IgD-negative memory B cell (primary cell): ENCODE results near the gene NLRP11. TPM values are rescaled to one million over a fixed set of nuclear protein-coding genes. Genes with fewer than 3 reads are reported as not detected.
"Not testable (repeated sequence)": the region's sequence is repeated elsewhere in the genome, so short reads cannot be mapped to it uniquely, and the experiment has no call there.

Source experiments
- H3K27ac Mint-ChIP-seq, 3 donors: one replicate each; pipeline ENCODE4 v1.8.0; 2020 to 2022; ENCODE audit warnings: mild to moderate bottlenecking in 3 of 3, mixed read lengths in 3 of 3, moderate library complexity in 1 of 3
- H3K27me3 Mint-ChIP-seq: one replicate; pipeline ENCODE4 v1.8.0; 2021; ENCODE audit warnings: mixed read lengths
- H3K36me3 Mint-ChIP-seq: one replicate; pipeline ENCODE4 v1.8.0; 2020; ENCODE audit warnings: mild to moderate bottlenecking, mixed read lengths
- H3K4me1 Mint-ChIP-seq, 3 donors: one replicate each; pipeline ENCODE4 v1.8.0; 2020 to 2022; ENCODE audit warnings: mixed read lengths in 3 of 3, mild to moderate bottlenecking in 1 of 3
- H3K4me3 Mint-ChIP-seq, 4 donors: one replicate each; pipeline ENCODE4 v1.8.0; 2020 to 2022; ENCODE audit warnings: mild to moderate bottlenecking in 4 of 4, mixed read lengths in 4 of 4, moderate library complexity in 3 of 4
- H3K9me3 Mint-ChIP-seq, 3 donors: one replicate each; pipeline ENCODE4 v1.8.0; 2020 to 2021; ENCODE audit warnings: mixed read lengths in 3 of 3, mild to moderate bottlenecking in 1 of 3
- polyA plus RNA-seq: library from polyadenylated mRNA; unstranded; fragments of 300-500 nt; fragmentation: Illumina TruSeq; gene quantifications from one replicate; pipeline ENCODE4 v1.2.3, GENCODE V29; 2021

The NLRP11 gene
- polyA plus RNA-seq, 1 donor from 2014 or later = 0.20 TPM

GRCh38 chr19:55813906-55814305 lies 17.9 kb downstream of the NLRP11 start:
- Mint-ChIP-seq H3K4me1 (peaks cover 7 to 8% (median 8%) of the 10 kb centered on the region in 3 donors), H3K9me3 (peaks cover 0 to 5% (median 0%) of the 10 kb centered on the region in 3 donors), H3K4me3 (no peak overlapping the region), H3K27me3 (peaks cover 9% of the 10 kb centered on the region), H3K27ac (no peak overlapping the region), H3K36me3 (no peaks in the 10 kb centered on the region)

DNA sequence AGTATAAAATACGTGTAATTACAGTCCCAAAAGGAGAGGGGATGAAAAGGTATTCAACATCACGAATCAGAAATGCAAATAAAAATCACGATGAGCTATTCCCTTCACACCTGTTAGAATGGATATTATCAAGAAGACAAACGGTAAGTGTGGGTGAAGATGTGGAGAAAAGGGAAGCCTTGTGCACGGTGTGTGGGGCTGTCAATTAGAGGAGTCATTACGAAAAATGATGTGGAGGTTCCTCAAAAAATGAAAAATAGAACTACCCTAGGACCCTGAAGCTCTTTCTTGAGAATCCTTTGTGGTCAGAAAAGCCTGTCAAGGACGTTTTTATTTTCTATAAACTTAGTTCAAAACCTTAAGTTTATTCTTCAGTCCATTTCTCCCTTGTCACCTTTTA lies 19.4 kb downstream of the NLRP11 start:
- Mint-ChIP-seq H3K27ac (no peak overlapping the region), H3K4me3 (no peak overlapping the region), H3K4me1 (peaks cover 8 to 13% (median 9%) of the 10 kb centered on the region in 3 donors), H3K27me3 (peaks cover 9% of the 10 kb centered on the region), H3K9me3 (peaks cover 0 to 8% (median 0%) of the 10 kb centered on the region in 3 donors), H3K36me3 (no peaks in the 10 kb centered on the region)

GRCh38 chr19:55811340-55811739 lies 20.5 kb downstream of the NLRP11 start:
- Mint-ChIP-seq H3K36me3 (no peaks in the 10 kb centered on the region), H3K4me3 (no peak overlapping the region), H3K27me3 (peaks cover 7% of the 10 kb centered on the region), H3K9me3 (peaks cover 0 to 10% (median 2%) of the 10 kb centered on the region in 3 donors), H3K27ac (no peak overlapping the region), H3K4me1 (peaks cover 8 to 15% (median 9%) of the 10 kb centered on the region in 3 donors)

DNA sequence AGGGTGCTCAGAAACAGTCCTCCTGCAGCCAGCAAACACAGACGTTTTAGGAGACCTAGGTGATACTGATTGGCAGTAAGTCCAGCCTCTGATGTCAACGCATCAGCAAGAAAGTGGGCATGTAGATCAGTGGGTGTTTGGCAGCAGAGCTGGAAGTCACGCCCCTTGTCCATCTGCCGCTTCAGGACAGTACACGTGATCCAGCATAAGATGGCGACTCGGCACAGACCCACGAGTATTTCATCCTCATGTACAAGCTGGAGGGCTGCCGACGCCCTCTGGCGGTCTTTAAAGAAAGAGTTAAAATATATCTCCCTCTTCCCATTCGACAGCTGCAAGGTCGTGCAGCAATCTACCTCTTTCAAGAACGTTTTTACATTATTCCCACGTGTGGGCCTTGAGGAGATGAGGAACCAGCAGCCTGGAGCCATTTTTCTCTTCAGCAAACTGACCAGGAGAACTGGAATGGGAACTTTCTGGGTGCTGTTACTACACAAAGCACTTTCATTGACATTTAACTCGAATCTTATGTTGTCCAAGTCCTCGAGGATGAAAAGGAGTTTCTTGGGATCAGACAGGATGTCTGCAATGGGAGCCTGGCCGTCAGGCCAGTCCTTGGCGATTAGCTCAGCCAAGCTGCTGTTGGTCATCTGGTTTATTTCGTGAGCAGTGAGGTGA lies 22.3 kb downstream of the NLRP11 start:
- no peaks in the 10 kb centered on the region for H3K36me3 Mint-ChIP-seq
- peaks cover 0 to 16% (median 2%) of the 10 kb centered on the region in 3 donors for H3K9me3 Mint-ChIP-seq
- peaks cover 8 to 19% (median 9%) of the 10 kb centered on the region in 3 donors for H3K4me1 Mint-ChIP-seq
- peak overlapping the region in 1 of 3 donors; percentile 20 for H3K27ac Mint-ChIP-seq
- peak overlapping the region; percentile 0 to 93 (median 79) for H3K4me3 Mint-ChIP-seq
- peaks cover 6% of the 10 kb centered on the region for H3K27me3 Mint-ChIP-seq

DNA sequence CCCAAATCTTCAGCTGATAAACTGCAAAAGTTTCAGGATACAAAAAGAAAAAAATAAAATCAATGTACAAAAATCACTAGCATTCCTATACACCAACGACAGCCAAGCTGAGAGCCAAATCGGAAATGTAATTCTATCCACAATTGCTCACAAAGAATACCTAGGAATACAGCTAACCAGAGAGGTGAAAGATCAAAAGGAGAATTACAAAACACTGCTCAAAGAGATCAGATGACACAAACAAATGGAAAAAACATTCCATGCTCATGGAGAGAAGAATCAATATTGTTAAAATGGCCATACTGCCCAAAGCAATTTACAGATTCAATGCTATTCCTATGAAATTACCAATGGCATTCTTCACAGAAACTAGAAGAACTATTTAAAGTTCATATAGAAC lies 29.5 kb downstream of the NLRP11 start:
- Mint-ChIP-seq H3K27ac (no peak overlapping the region), H3K36me3 (peaks cover 3% of the 10 kb centered on the region), H3K4me3 (no peak overlapping the region), H3K27me3 (peaks cover 1% of the 10 kb centered on the region), H3K4me1 (peaks cover 8 to 15% (median 10%) of the 10 kb centered on the region in 3 donors), H3K9me3 (peaks cover 0 to 11% (median 3%) of the 10 kb centered on the region in 3 donors)

DNA sequence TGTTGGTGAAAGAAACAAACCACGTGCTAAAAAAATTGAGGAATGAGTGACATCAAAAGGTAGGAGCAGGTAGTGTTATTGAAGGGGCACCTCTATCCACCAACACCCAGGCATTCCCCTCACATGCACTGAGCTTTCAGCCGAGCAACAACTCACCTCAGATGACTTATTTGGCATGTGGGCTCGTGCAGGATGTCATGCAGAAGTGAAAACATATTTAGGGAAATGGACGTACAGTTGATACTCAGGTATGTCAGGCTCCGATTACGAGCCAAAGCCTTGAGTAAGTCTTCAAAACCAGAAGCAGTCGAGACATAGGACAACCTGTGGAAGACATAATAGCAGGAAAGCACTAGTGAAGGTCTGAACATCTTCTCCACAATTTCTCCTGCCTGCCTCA lies 30.4 kb downstream of the NLRP11 start:
- peaks cover 4% of the 10 kb centered on the region for H3K36me3 Mint-ChIP-seq
- H3K4me1 Mint-ChIP-seq = peaks cover 8 to 14% (median 10%) of the 10 kb centered on the region in 3 donors
- H3K9me3 Mint-ChIP-seq = peaks cover 2 to 11% (median 2%) of the 10 kb centered on the region in 3 donors
- H3K27ac Mint-ChIP-seq = peak overlapping the region in 1 of 3 donors; percentile 8
- peak overlapping the region in 1 of 4 donors; percentile 47 for H3K4me3 Mint-ChIP-seq
- no peaks in the 10 kb centered on the region for H3K27me3 Mint-ChIP-seq

GRCh38 chr19:55795021-55795420 lies 36.8 kb downstream of the NLRP11 start:
- Mint-ChIP-seq H3K27ac (no peak overlapping the region), H3K9me3 (peaks cover 0 to 3% (median 2%) of the 10 kb centered on the region in 3 donors), H3K4me1 (peaks cover 0 to 4% (median 3%) of the 10 kb centered on the region in 3 donors), H3K4me3 (no peak overlapping the region), H3K27me3 (no peaks in the 10 kb centered on the region), H3K36me3 (peaks cover 10% of the 10 kb centered on the region)

GRCh38 chr19:55781112-55781511 lies 50.7 kb downstream of the NLRP11 start:
- Mint-ChIP-seq H3K36me3 (no peaks in the 10 kb centered on the region), H3K27ac (no peak overlapping the region), H3K27me3 (peaks cover 13% of the 10 kb centered on the region), H3K4me1 (no peaks in the 10 kb centered on the region), H3K9me3 (peaks cover 0 to 2% (median 0%) of the 10 kb centered on the region in 3 donors), H3K4me3 (no peak overlapping the region)

GRCh38 chr19:55778331-55778730 lies 53.5 kb downstream of the NLRP11 start:
- no peak overlapping the region for H3K4me3 Mint-ChIP-seq
- no peak overlapping the region for H3K27ac Mint-ChIP-seq
- H3K4me1 Mint-ChIP-seq = no peaks in the 10 kb centered on the region
- peaks cover 0 to 4% (median 2%) of the 10 kb centered on the region in 3 donors for H3K9me3 Mint-ChIP-seq
- peaks cover 19% of the 10 kb centered on the region for H3K27me3 Mint-ChIP-seq
- H3K36me3 Mint-ChIP-seq = peaks cover 2% of the 10 kb centered on the region

- Mint-ChIP-seq H3K36me3 (peaks cover 2% of the 10 kb centered on the region), H3K9me3 (peaks cover 0 to 4% (median 2%) of the 10 kb centered on the region in 3 donors), H3K4me1 (no peaks in the 10 kb centered on the region), H3K27me3 (peaks cover 19% of the 10 kb centered on the region), H3K4me3 (no peak overlapping the region), H3K27ac (no peak overlapping the region)
Observed at GRCh38 chr19:55777528-55777927, 54.3 kb downstream of the NLRP11 start.

DNA sequence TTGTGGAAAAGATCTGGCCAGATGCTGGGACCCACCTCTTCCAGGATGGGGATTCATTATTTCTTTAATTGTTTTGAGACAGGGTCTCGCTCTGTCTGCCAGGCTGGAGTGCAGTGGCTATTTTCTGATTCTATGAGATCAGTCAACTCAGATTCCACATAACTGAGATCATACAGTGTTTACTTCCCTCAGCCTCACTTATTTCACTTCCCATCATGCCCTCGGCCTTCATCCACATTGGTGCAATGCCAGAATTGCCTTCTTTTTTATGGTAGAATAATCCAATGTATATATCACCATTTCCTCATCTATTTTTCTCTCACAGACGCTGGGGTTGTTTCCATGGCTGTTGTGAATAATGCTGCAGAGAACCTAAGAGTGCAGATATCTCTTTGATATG lies 62.2 kb downstream of the NLRP11 start:
- not testable (repeated sequence) for H3K9me3 Mint-ChIP-seq, H3K4me3 Mint-ChIP-seq, H3K36me3 Mint-ChIP-seq, H3K27ac Mint-ChIP-seq, H3K4me1 Mint-ChIP-seq
- peaks cover 11% of the 10 kb centered on the region for H3K27me3 Mint-ChIP-seq

- H3K4me3 Mint-ChIP-seq, H3K27ac Mint-ChIP-seq, H3K4me1 Mint-ChIP-seq, H3K9me3 Mint-ChIP-seq, H3K36me3 Mint-ChIP-seq: not testable (repeated sequence)
- H3K27me3 Mint-ChIP-seq = peaks cover 11% of the 10 kb centered on the region
Observed at GRCh38 chr19:55768818-55769217, 63.0 kb downstream of the NLRP11 start, which contains the start of gene RFPL4AL1. RFPL4AL1 (plus strand) TSS chr19:55769118; CDS start chr19:55771805, 2,687 bp downstream.

- Mint-ChIP-seq H3K4me1 (peaks cover 0 to 3% (median 0%) of the 10 kb centered on the region in 3 donors), H3K27me3 (peaks cover 11% of the 10 kb centered on the region), H3K36me3 (no peaks in the 10 kb centered on the region), H3K4me3 (no peak overlapping the region), H3K27ac (no peak overlapping the region), H3K9me3 (peaks cover 3 to 7% (median 6%) of the 10 kb centered on the region in 3 donors)
Observed at GRCh38 chr19:55766466-55766865, 65.3 kb downstream of the NLRP11 start.

DNA sequence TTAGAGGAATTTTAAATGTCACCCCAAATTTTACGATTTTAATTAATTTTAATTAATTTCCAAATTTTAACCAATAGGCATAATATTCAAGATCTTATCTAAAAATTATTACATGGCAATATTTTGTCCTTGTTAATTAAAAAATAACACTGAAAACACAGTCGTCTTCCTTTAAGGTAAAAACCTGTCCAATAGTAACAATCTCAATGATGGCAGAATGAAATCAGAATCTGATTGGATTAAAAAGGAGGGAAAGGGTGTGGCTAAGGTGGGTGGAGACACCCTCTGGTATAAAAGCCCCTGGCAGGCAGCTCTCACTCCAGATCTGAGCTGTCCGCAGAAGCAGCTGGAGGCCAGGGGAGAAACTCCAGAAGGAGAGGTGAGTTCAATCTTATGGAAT lies 73.0 kb downstream of the NLRP11 start, which contains the start of gene RFPL4A:
RFPL4A (plus strand) TSS at position 301 of the 400 bp plus-strand sequence. CDS start 2,704 bp downstream, outside the sequence.
- not testable (repeated sequence) for H3K4me3 Mint-ChIP-seq, H3K9me3 Mint-ChIP-seq, H3K4me1 Mint-ChIP-seq, H3K36me3 Mint-ChIP-seq, H3K27ac Mint-ChIP-seq
- H3K27me3 Mint-ChIP-seq = peaks cover 11% of the 10 kb centered on the region

DNA sequence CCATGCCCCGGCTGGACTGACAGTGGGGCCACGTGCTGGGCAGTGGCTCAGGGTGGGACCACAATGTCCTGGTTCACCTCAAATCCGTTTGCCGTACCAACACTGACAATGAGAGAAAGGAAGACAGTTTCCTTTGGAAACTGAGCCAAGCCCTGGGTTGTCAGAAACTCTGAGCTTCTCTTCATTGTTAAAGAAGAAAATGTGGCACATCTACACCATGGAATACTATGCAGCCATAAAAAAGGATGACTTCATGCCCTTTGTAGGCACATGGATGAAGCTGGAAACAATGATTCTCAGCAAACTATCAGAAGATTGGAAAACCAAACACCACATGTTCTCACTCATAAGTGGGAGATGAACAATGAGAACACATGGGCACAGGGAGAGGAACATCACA lies 75.0 kb downstream of the NLRP11 start:
- not testable (repeated sequence) for H3K36me3 Mint-ChIP-seq, H3K27ac Mint-ChIP-seq, H3K4me1 Mint-ChIP-seq, H3K4me3 Mint-ChIP-seq, H3K9me3 Mint-ChIP-seq
- peaks cover 14% of the 10 kb centered on the region for H3K27me3 Mint-ChIP-seq

GRCh38 chr19:55753401-55753800 lies 78.4 kb downstream of the NLRP11 start:
- Mint-ChIP-seq H3K36me3 (peaks cover 2% of the 10 kb centered on the region), H3K27me3 (peaks cover 7% of the 10 kb centered on the region), H3K4me3 (no peak overlapping the region), H3K9me3 (peaks cover 0 to 3% (median 0%) of the 10 kb centered on the region in 3 donors), H3K27ac (no peak overlapping the region), H3K4me1 (no peaks in the 10 kb centered on the region)
